Prostate gland (tissue), 2 donors: ENCODE data around the gene UBASH3B.

ENCODE experiments used
- CTCF ChIP-seq, 4 experiments: fragments of 200-600 bp in 2 of 4; fragments of 450-650 bp in 2 of 4; sonication (generic) in 2 of 4; IDR thresholded peaks; 1 replicate in 3 of 4; 2 replicates in 1 of 4; pipeline ENCODE4 v1.5.1; 2016 to 2019; ENCODE audit warnings: antibody characterized with exemption in 4 of 4, mild to moderate bottlenecking in 2 of 4, moderate library complexity in 2 of 4
- POLR2A ChIP-seq: fragments of 450-650 bp; IDR thresholded peaks from one replicate; pipeline ENCODE4 v1.6.1; 2016; ENCODE audit warnings: antibody characterized with exemption, mild to moderate bottlenecking
- POLR2AphosphoS5 ChIP-seq: sonication (generic); formaldehyde crosslinking; IDR thresholded peaks from one replicate; pipeline ENCODE4 v1.6.1; 2017; ENCODE audit warnings: antibody characterized with exemption

GRCh38 chr11:122721201-122721963 lies 65.9 kb downstream of the UBASH3B start:
- TF ChIP-seq CTCF (IDR thresholded peaks at IDR 0.05) (no peak), POLR2A (no peak), POLR2AphosphoS5 (no peak)
